Effector CD8-positive, alpha-beta T cell (primary cell): ENCODE results near the gene FBXO24.

ENCODE experiments used
- DNase-seq: peaks from one replicate; lab custom pipeline; 2025; lab: John Stamatoyannopoulos, UW

Gene FBXO24

DNA sequence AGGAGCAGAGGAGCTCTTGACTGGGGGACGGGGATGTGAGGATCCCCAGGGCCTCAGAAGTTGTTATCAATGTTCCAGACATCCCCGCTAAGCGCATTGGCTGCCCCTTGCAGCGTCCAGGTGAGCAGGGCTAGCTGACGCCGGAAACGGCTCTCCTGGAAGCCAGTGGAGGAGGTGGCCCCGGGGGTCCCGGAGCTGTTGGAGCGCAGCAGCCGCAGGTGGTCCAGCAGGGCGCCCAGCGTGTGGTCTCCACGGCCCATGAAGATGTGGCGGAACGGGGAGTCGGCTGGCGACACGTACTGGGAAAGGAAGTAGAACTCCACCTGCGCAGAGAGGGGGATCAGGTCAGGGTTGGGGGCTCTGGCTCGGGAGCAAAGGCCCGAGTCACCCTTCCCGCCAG lies 34.7 kb downstream of the FBXO24 start:
- no peak for DNase-seq

DNA sequence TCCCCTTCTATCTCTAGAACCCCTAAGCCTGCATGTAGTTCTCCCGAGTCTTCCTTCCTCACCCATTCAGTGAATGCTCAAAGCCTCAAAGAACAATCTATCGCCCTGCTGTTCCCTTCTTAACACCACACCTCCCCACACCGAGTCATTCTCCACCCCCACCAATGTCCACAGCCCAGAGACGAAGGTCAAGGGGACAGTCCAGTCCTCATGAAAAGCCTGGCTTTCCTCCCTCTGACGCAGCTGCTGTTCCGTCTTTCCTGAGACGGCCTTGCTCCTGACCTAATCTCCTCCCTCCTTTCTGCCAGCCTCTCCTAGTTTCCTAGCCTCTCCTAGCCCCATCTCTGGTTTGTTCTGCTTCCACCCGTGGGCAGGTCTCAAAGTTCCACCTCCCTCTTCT lies 35.4 kb downstream of the FBXO24 start:
- DNase-seq = no peak

- DNase-seq = no peak
Measured at GRCh38 chr7:100623951-100624824, 38.1 kb downstream of the FBXO24 start.

- no peak for DNase-seq
Measured at GRCh38 chr7:100626055-100626454, 39.9 kb downstream of the FBXO24 start.

DNA sequence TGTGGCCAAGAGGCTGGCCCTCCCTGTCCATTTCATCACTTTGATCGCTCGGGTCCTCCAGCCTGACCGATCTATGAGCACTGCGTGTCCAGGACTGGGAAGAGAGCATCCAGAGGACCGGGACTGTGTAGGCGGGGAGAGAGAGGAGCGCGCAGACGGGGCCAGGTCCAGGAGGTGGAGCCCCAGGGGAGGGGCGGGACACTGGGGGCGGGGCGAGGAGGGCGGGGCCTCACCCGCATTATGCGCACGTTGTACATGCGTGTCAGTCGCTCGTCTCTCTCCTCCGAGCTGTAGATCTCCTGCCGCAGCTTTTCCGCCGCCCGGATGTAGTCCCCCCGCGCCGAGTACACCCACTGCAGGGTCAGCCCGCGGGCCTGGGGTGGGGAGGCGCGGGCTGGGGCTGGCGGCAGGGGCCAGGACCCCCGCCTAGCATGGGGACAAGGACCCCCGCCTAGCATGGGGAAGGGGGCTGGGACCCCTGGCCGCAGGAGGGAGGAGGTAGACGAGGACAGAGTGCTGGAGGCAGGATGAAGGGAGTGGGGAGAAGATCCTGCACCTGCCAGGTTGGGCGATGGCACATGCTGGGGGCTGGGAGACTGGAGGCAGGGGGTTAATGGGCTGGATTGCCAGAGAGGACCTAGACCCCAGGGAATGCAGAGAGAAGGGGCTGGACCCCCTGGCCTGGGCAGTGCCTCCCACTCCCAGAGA lies 40.6 kb downstream of the FBXO24 start:
- DNase-seq = peak; percentile 86

DNA sequence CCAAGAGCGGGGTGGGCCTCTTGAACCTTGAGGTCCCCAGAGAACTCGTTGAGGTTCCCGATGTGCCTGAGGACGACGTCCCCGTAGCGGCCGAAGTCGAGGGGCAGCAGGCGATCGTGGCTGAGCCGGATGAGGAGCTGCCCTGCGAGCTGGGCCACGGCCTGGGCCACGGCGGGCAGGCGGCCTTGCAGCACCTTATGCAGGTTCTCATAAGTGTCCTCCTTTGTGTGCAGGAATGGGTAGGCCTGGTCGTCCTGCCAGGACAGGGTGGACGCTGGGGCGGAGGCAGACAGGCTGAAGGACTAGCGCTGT lies 41.1 kb downstream of the FBXO24 start:
- no peak for DNase-seq

- DNase-seq = no peak
Measured at GRCh38 chr7:100629117-100629716, 43.1 kb downstream of the FBXO24 start.

DNA sequence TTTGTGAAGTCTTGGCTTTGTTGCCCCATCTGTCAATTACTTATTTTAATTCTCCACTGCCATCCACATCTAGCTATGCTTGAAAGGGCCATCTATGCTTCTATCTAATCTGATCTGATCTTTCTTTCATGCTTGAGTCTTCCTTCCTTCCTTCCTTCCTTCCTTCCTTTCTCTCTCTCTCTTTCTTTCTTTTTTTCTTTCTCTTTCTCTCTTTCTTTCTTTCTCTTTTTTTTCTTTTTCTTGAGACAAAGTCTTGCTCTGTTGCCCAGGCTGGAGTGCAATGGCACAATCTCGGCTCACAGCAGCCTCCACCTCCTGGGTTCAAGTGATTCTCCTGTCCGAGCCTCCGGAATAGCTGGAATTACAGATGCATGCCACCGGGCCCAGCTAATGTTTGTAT lies 43.9 kb downstream of the FBXO24 start:
- no peak for DNase-seq

DNA sequence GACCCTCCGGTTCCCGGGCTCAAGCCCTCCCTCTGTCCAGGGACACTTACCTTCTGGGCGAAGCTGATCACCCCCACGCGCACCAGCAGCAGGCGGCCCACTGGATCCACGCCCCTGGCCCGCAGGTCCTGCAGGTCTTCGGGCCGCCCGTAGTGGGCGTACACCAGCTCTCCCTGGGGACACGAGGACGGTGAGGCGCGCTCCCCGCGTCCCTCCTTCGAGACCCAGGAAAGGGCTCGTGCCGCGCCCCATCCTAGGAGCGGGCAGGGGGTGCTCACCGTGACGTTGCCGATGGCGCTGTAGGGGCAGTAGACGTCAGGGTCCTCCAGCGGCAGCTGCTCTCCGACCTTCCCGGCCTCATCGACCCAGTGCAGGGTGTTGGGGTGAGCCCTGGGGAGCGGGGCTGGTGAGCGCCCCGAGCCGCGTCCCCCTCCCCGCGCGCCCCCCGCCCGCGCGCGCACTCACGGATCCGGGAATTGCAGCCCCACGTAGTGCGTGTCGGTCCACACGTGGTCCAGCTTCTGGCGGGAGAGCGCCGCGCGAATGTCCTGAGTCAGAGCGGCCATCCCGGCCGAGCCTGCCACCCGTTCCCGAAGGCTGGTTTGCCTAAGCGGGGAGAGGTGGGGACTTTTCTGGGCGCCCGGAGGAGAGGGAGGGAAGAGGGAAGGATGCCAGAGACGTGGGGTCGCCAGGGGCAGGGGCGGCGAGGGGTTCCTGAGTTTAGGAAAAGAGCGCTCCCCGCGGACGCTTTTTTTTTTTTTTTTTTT lies 47.0 kb downstream of the FBXO24 start:
- DNase-seq = peak; percentile 31

- no peak for DNase-seq
Measured at GRCh38 chr7:100639995-100640516, 53.9 kb downstream of the FBXO24 start.

- no peak for DNase-seq
Measured at GRCh38 chr7:100640517-100641440, 54.7 kb downstream of the FBXO24 start.

DNA sequence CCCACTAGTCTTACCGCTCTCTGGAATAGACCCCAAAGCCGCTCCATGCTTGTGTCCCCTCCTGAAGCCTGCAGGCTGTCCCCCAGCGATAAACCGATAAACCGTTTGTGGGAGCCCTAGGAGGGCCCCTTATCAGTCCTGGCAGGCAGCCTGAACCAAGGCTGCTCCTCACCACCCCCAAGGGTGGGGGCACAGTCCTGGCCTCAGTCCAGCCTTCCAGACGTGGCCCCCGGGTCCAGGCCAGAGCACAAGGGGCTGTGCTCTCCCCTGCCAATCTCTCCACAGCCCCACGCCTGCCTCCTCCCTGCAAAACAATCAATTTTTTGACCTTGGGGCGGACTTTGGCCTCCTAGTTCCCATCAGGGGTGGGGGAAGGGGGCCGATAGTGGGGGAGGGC lies 55.3 kb downstream of the FBXO24 start, which contains the start of gene TFR2:
Gene TFR2 (minus strand): TSS at position 90 of the 397 bp plus-strand sequence. CDS start 43 bp downstream, at position 47.
- DNase-seq = no peak

GRCh38 chr7:100641860-100642533 lies 55.9 kb downstream of the FBXO24 start:
- no peak for DNase-seq

GRCh38 chr7:100642534-100642907 lies 56.4 kb downstream of the FBXO24 start:
- DNase-seq = no peak

- no peak for DNase-seq
Measured at GRCh38 chr7:100649826-100650565, 63.9 kb downstream of the FBXO24 start.
